ENCODE results near the gene PRSS1. TPM values are rescaled to one million over a fixed set of nuclear protein-coding genes. Genes with fewer than 3 reads are reported as not detected.

The PRSS1 gene
- total and polyA plus RNA-seq, 2 experiments from 2014 or later, result not detected

DNA sequence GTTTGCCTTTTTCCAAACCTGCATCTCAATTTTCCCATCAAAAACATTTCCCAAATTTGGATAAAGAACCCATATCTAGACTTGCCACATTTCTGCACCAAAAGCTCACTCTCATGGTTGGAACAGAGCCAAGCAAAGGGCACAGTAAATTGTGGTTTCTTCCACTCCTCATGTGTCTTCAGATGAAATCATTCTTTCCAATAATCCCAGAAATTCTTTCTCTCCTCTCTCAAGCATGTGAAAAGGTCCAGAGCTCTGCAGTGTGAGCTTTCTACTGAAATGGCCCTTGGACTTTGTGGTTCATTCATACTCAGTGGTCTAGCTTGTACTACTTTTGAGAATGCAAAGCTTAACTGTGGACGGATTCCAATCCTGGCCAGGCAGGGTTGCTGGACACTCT lies 41.3 kb downstream of the PRSS1 start:
- no peaks in the 10 kb centered on the region for H3K36me3 ChIP-seq
- H3K27me3 ChIP-seq, result peaks cover 23% of the 10 kb centered on the region
- no peaks in the 10 kb centered on the region for H3K4me1 ChIP-seq (ENCODE audit: low read depth)
- H3K4me3 ChIP-seq, result no peak overlapping the region
- DNase-seq (ENCODE audit: low read depth in 1 of 2, low spot score in 1 of 2), result no peak
- H3K9me3 ChIP-seq (ENCODE audit: low read depth), result no peaks in the 10 kb centered on the region
- TF ChIP-seq, protein P1, sequence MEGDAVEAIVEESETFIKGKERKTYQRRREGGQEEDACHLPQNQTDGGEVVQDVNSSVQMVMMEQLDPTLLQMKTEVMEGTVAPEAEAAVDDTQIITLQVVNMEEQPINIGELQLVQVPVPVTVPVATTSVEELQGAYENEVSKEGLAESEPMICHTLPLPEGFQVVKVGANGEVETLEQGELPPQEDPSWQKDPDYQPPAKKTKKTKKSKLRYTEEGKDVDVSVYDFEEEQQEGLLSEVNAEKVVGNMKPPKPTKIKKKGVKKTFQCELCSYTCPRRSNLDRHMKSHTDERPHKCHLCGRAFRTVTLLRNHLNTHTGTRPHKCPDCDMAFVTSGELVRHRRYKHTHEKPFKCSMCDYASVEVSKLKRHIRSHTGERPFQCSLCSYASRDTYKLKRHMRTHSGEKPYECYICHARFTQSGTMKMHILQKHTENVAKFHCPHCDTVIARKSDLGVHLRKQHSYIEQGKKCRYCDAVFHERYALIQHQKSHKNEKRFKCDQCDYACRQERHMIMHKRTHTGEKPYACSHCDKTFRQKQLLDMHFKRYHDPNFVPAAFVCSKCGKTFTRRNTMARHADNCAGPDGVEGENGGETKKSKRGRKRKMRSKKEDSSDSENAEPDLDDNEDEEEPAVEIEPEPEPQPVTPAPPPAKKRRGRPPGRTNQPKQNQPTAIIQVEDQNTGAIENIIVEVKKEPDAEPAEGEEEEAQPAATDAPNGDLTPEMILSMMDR (IDR thresholded peaks at IDR 0.05; ENCODE audit: low read depth, low read length), result no peak
- no peak overlapping the region for H3K27ac ChIP-seq

DNA sequence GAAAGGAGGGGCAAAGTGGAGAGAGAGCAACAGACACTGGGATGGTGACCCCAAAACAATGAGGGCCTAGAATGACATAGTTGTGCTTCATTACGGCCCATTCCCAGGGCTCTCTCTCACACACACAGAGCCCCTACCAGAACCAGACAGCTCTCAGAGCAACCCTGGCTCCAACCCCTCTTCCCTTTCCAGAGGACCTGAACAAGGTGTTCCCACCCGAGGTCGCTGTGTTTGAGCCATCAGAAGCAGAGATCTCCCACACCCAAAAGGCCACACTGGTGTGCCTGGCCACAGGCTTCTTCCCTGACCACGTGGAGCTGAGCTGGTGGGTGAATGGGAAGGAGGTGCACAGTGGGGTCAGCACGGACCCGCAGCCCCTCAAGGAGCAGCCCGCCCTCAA lies 42.2 kb downstream of the PRSS1 start:
- Histone ChIP-seq H3K4me1 (ENCODE audit: low read depth) (no peaks in the 10 kb centered on the region), H3K27me3 (peaks cover 32% of the 10 kb centered on the region), H3K4me3 (no peak overlapping the region), H3K36me3 (no peaks in the 10 kb centered on the region), H3K9me3 (ENCODE audit: low read depth) (no peaks in the 10 kb centered on the region), H3K27ac (no peak overlapping the region)
- TF ChIP-seq, protein P1 (IDR thresholded peaks at IDR 0.05; ENCODE audit: low read depth, low read length), result no peak
- no peak for DNase-seq (ENCODE audit: low read depth in 1 of 2, low spot score in 1 of 2)

DNA sequence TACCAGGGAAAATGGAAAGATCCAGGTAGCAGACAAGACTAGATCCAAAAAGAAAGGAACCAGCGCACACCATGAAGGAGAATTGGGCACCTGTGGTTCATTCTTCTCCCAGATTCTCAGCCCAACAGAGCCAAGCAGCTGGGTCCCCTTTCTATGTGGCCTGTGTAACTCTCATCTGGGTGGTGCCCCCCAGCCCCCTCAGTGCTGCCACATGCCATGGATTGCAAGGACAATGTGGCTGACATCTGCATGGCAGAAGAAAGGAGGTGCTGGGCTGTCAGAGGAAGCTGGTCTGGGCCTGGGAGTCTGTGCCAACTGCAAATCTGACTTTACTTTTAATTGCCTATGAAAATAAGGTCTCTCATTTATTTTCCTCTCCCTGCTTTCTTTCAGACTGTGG lies 42.9 kb downstream of the PRSS1 start:
- TF ChIP-seq, protein P1 (IDR thresholded peaks at IDR 0.05; ENCODE audit: low read depth, low read length), result no peak
- Histone ChIP-seq H3K36me3 (no peaks in the 10 kb centered on the region), H3K9me3 (ENCODE audit: low read depth) (no peaks in the 10 kb centered on the region), H3K27ac (no peak overlapping the region), H3K4me1 (ENCODE audit: low read depth) (no peaks in the 10 kb centered on the region), H3K4me3 (no peak overlapping the region), H3K27me3 (peaks cover 38% of the 10 kb centered on the region)
- no peak for DNase-seq (ENCODE audit: low read depth in 1 of 2, low spot score in 1 of 2)

DNA sequence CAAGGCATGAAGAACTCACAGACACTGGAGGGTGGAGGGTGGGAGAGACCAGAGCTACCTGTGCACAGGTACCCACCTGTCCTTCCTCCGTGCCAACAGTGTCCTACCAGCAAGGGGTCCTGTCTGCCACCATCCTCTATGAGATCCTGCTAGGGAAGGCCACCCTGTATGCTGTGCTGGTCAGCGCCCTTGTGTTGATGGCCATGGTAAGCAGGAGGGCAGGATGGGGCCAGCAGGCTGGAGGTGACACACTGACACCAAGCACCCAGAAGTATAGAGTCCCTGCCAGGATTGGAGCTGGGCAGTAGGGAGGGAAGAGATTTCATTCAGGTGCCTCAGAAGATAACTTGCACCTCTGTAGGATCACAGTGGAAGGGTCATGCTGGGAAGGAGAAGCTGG lies 43.3 kb downstream of the PRSS1 start:
- Histone ChIP-seq H3K9me3 (ENCODE audit: low read depth) (no peaks in the 10 kb centered on the region), H3K27ac (no peak overlapping the region), H3K36me3 (no peaks in the 10 kb centered on the region), H3K27me3 (peaks cover 43% of the 10 kb centered on the region), H3K4me3 (no peak overlapping the region), H3K4me1 (ENCODE audit: low read depth) (peaks cover 2% of the 10 kb centered on the region)
- TF ChIP-seq, protein P1 (IDR thresholded peaks at IDR 0.05; ENCODE audit: low read depth, low read length), result no peak
- DNase-seq (ENCODE audit: low read depth in 1 of 2, low spot score in 1 of 2), result no peak

DNA sequence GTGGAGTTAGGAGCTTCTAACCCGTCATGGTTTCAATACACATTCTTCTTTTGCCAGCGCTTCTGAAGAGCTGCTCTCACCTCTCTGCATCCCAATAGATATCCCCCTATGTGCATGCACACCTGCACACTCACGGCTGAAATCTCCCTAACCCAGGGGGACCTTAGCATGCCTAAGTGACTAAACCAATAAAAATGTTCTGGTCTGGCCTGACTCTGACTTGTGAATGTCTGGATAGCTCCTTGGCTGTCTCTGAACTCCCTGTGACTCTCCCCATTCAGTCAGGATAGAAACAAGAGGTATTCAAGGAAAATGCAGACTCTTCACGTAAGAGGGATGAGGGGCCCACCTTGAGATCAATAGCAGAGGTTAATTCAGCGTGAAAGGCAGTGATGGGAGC lies 43.9 kb downstream of the PRSS1 start:
- H3K4me1 ChIP-seq (ENCODE audit: low read depth), result peaks cover 4% of the 10 kb centered on the region
- H3K4me3 ChIP-seq, result no peak overlapping the region
- TF ChIP-seq, protein P1 (IDR thresholded peaks at IDR 0.05; ENCODE audit: low read depth, low read length), result no peak
- no peak for DNase-seq (ENCODE audit: low read depth in 1 of 2, low spot score in 1 of 2)
- H3K9me3 ChIP-seq (ENCODE audit: low read depth), result no peaks in the 10 kb centered on the region
- no peaks in the 10 kb centered on the region for H3K36me3 ChIP-seq
- peaks cover 49% of the 10 kb centered on the region for H3K27me3 ChIP-seq
- H3K27ac ChIP-seq, result no peak overlapping the region

DNA sequence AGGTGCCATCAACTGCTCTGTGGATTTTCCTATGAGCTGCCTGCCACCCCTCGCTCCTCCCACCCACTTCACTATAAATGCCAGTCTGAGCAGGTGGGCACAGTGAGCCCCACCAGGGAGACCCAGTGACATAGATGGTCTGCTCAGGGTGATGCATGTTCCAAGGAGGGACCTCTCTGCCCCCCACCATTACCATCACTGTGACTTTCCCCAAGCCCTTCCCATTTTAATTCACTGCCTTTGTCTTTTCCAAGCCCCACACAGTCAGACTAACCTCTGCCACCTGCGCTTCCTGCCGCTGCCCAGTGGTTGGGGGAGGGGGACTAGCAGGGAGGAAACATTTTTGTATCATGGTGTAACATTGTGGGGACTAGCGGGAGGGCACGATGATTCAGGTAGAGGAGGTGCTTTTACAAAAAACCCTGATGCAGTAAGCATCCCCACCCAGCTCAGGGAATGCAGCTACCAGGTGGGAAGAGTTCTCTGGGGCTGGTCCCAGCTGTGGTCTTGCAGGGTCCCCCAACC lies 46.1 kb downstream of the PRSS1 start:
- TF ChIP-seq, protein P1 (IDR thresholded peaks at IDR 0.05; ENCODE audit: low read depth, low read length), result no peak
- Histone ChIP-seq H3K4me3 (no peak overlapping the region), H3K27me3 (peaks cover 70% of the 10 kb centered on the region), H3K4me1 (ENCODE audit: low read depth) (peaks cover 4% of the 10 kb centered on the region), H3K9me3 (ENCODE audit: low read depth) (no peaks in the 10 kb centered on the region), H3K27ac (no peak overlapping the region), H3K36me3 (no peaks in the 10 kb centered on the region)
- no peak for DNase-seq (ENCODE audit: low read depth in 1 of 2, low spot score in 1 of 2)

All from cardiac muscle cell (in vitro differentiated cells and primary cell).